ENCODE data around the gene MINDY4. TPM values are rescaled to one million over a fixed set of nuclear protein-coding genes. Genes with fewer than 3 reads are reported as not detected.

Gene MINDY4
- total RNA-seq, 5 donors from 2014 or later (not counting 1 experiment from before 2014, with no cell fraction given) = 0.60 to 1.7 (median 1.2) TPM

DNA sequence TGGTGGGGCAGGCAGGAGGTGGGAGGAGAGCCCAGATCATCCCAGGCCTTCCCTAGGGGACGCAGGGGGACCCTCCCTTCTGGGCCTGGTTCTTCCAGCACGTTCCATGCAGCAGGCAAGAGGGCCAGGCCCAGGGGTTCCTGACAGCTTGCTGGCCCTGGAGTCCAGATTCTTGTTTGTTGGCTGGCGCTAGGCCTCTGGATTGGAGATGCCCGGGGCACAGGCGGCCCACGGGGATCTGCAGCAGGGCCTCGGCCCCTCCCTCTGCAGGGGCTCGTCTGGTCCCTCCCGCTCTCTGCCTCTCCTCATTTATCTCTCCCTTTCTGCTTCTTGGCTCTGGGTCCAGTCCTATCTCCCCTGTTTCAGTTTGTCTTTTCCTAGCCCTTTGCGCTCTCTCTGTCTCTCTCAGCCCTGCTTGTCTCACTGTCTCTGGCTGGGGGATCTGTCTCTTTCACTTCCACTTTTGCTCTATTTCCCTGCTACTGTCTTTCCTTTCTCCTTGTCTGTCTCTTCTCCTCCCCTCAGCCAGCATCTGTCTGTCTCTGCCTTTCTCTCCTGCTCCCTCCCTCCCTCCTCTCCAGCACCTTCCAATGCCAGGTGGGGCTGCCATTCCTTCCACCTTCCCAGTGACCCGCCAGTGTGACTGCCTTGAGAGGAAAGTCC is 139.3 kb downstream of the MINDY4 start:
- no peak overlapping the region for H3K27ac Mint-ChIP-seq

DNA sequence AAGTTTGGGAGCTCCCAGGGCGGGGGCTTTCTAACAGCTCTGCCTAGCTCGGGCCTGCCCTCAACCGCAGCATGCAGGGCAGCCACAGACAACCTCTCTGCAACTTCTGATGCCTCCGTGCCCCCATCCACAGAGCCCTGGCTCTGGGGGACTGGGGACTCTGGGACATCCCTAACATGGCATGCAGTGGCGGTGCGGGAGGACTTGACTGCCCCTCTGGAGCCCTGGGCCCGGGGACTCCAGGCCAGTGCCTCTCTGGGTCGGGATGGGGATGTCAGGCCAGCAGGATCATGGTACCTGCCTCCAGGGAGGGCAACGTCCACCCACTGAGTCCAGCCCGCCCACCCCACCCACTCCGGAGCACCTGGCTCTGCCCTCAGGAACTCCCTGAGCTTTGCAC is 139.9 kb downstream of the MINDY4 start:
- H3K27ac ChIP-seq (ENCODE audit: low read length) = no peak overlapping the region
- DNase-seq (no peak), ATAC-seq (replicated peaks in 1 of 4) (no peak)
- no peaks in the 10 kb centered on the region for H3K36me3 ChIP-seq (ENCODE audit: control insufficient read depth in 2 of 2, extremely low read depth in 1 of 2, insufficient read depth in 1 of 2, low read length in 1 of 2)
- H3K4me3 ChIP-seq (ENCODE audit: control insufficient read depth in 1 of 2, extremely low read depth in 1 of 2, low read length in 1 of 2) = no peak overlapping the region
- H3K4me3 Mint-ChIP-seq = no peak overlapping the region
- H3K27me3 Mint-ChIP-seq = no peaks in the 10 kb centered on the region
- CTCF ChIA-PET = interaction anchor here in 1 of 2 donors (0.6 kb wide), 1 partner anchor 8 kb away, joined by 7 read pairs; no protein-coding TSS in a partner anchor
- POLR2A ChIA-PET = no interaction called here
- H3K9me3 ChIP-seq = no peaks in the 10 kb centered on the region
- no peaks in the 10 kb centered on the region for H3K4me1 Mint-ChIP-seq
- no peaks in the 10 kb centered on the region for H3K36me3 Mint-ChIP-seq
- no peaks in the 10 kb centered on the region for H3K4me1 ChIP-seq (ENCODE audit: control insufficient read depth in 1 of 2, extremely low read depth in 1 of 2, insufficient read depth in 2 of 2, low read length in 2 of 2)
- no peaks in the 10 kb centered on the region for H3K9me3 Mint-ChIP-seq
- peaks cover 0 to 23% of the 10 kb centered on the region in 2 experiments for H3K27me3 ChIP-seq (replicated peaks in 1 of 2; ENCODE audit: control insufficient read depth in 2 of 2, extremely low read depth in 1 of 2, insufficient read depth in 2 of 2, low read length in 1 of 2)
- 77% methylated on average over 8 of the region's 11 CpGs for WGBS (ENCODE audit: insufficient coverage)
- H3K27ac Mint-ChIP-seq = no peak overlapping the region

More for the DNA sequence above, 139.3 kb downstream of the MINDY4 start:
- H3K9me3 ChIP-seq = no peaks in the 10 kb centered on the region
- no peaks in the 10 kb centered on the region for H3K4me1 ChIP-seq (ENCODE audit: control insufficient read depth in 1 of 2, extremely low read depth in 1 of 2, insufficient read depth in 2 of 2, low read length in 2 of 2)
- H3K27me3 ChIP-seq (replicated peaks in 1 of 2; ENCODE audit: control insufficient read depth in 2 of 2, extremely low read depth in 1 of 2, insufficient read depth in 2 of 2, low read length in 1 of 2) = peaks cover 0 to 23% of the 10 kb centered on the region in 2 experiments
- Mint-ChIP-seq H3K36me3 (no peaks in the 10 kb centered on the region), H3K4me1 (no peaks in the 10 kb centered on the region), H3K9me3 (no peaks in the 10 kb centered on the region), H3K4me3 (no peak overlapping the region), H3K27me3 (no peaks in the 10 kb centered on the region)
- ATAC-seq (replicated peaks in 1 of 4) = no peak
- ChIA-PET POLR2A (no interaction called here), CTCF (no interaction called here)
- H3K36me3 ChIP-seq (ENCODE audit: control insufficient read depth in 2 of 2, extremely low read depth in 1 of 2, insufficient read depth in 1 of 2, low read length in 1 of 2) = no peaks in the 10 kb centered on the region
- H3K27ac ChIP-seq (ENCODE audit: low read length) = no peak overlapping the region
- WGBS (ENCODE audit: insufficient coverage) = 78% methylated on average over 10 of the region's 11 CpGs
- no peak for DNase-seq
- H3K4me3 ChIP-seq (ENCODE audit: control insufficient read depth in 1 of 2, extremely low read depth in 1 of 2, low read length in 1 of 2) = no peak overlapping the region

DNA sequence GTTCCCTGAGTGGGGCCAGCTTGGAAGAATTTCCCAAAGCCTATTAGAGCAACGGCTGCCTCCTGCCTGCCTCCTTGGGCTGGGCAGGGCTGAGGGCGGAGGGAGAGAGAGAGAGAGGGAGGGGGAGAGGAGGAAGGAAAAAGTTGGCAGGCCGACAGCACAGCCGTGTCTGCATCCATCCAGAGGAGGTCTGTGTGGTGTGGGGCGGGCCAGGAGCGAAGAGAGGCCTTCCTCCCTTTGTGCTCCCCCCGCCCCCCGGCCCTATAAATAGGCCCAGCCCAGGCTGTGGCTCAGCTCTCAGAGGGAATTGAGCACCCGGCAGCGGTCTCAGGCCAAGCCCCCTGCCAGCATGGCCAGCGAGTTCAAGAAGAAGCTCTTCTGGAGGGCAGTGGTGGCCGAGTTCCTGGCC is 140.3 kb downstream of the MINDY4 start, which contains the start of gene AQP1:
TSS of gene AQP1 (plus strand) at position 293 of the 409 bp plus-strand sequence. CDS start at position 350, 57 bp downstream.
- 19% methylated on average over 12 of the region's 12 CpGs for WGBS (ENCODE audit: insufficient coverage)
- H3K27me3 Mint-ChIP-seq = no peaks in the 10 kb centered on the region
- ChIA-PET CTCF (interaction anchor here in 1 of 2 donors (0.6 kb wide), 2 partner anchors 8 to 61 kb away, joined by 3 to 7 read pairs; no protein-coding TSS in a partner anchor), POLR2A (no interaction called here)
- Histone ChIP-seq H3K36me3 (ENCODE audit: control insufficient read depth in 2 of 2, extremely low read depth in 1 of 2, insufficient read depth in 1 of 2, low read length in 1 of 2) (no peaks in the 10 kb centered on the region), H3K9me3 (no peaks in the 10 kb centered on the region), H3K4me3 (ENCODE audit: control insufficient read depth in 1 of 2, extremely low read depth in 1 of 2, low read length in 1 of 2) (no peak within 1 kb of the TSS), H3K27me3 (replicated peaks in 1 of 2; ENCODE audit: control insufficient read depth in 2 of 2, extremely low read depth in 1 of 2, insufficient read depth in 2 of 2, low read length in 1 of 2) (peaks cover 0 to 23% of the 10 kb centered on the region in 2 experiments), H3K4me1 (ENCODE audit: control insufficient read depth in 1 of 2, extremely low read depth in 1 of 2, insufficient read depth in 2 of 2, low read length in 2 of 2) (no peaks in the 10 kb centered on the region), H3K27ac (ENCODE audit: low read length) (no peak within 1 kb of the TSS)
- no peak within 1 kb of the TSS for H3K27ac Mint-ChIP-seq
- no peaks in the 10 kb centered on the region for H3K4me1 Mint-ChIP-seq
- no peak within 1 kb of the TSS for H3K4me3 Mint-ChIP-seq
- ATAC-seq (replicated peaks in 1 of 4) = no peak
- no peak for DNase-seq
- H3K9me3 Mint-ChIP-seq = no peaks in the 10 kb centered on the region
- no peaks in the 10 kb centered on the region for H3K36me3 Mint-ChIP-seq

DNA sequence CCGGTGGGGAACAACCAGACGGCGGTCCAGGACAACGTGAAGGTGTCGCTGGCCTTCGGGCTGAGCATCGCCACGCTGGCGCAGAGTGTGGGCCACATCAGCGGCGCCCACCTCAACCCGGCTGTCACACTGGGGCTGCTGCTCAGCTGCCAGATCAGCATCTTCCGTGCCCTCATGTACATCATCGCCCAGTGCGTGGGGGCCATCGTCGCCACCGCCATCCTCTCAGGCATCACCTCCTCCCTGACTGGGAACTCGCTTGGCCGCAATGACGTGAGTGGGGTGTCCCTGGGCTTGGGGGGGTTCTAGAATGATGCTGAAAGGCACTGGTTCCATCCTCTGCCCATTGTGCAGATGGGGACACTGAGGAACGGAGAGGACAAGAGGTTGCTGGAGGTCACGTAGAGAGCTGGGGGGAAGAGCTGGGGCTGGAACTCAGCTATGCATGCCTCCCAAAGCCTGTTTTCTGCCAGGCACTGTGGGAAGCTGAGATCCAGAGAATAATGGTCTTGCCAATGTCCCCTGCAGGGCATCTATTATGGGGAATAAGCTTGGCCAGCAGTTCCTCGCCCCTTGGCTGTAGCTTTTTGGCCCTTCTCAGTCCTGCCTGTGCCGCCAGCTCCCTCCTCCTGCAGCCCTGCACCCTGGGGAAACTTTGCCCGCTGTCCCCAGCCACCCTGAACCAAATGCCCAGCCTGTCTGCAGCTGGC is 141.0 kb downstream of the MINDY4 start:
- WGBS (ENCODE audit: insufficient coverage) = 86% methylated on average over 24 of the region's 26 CpGs
- no peaks in the 10 kb centered on the region for H3K4me1 ChIP-seq (ENCODE audit: control insufficient read depth in 1 of 2, extremely low read depth in 1 of 2, insufficient read depth in 2 of 2, low read length in 2 of 2)
- ChIA-PET POLR2A (interaction anchor here in 1 of 2 donors (0.5 kb wide), 1 partner anchor 306 kb away, joined by 3 read pairs; no protein-coding TSS in a partner anchor), CTCF (interaction anchor here in 1 of 2 donors (0.6 kb wide), 1 partner anchor 61 kb away, joined by 3 read pairs; no protein-coding TSS in a partner anchor)
- no peaks in the 10 kb centered on the region for H3K9me3 Mint-ChIP-seq
- H3K4me3 Mint-ChIP-seq = no peak overlapping the region
- no peaks in the 10 kb centered on the region for H3K4me1 Mint-ChIP-seq
- no peak overlapping the region for H3K27ac ChIP-seq (ENCODE audit: low read length)
- no peak overlapping the region for H3K27ac Mint-ChIP-seq
- peaks cover 0 to 20% of the 10 kb centered on the region in 2 experiments for H3K27me3 ChIP-seq (replicated peaks in 1 of 2; ENCODE audit: control insufficient read depth in 2 of 2, extremely low read depth in 1 of 2, insufficient read depth in 2 of 2, low read length in 1 of 2)
- no peaks in the 10 kb centered on the region for H3K9me3 ChIP-seq
- H3K36me3 Mint-ChIP-seq = no peaks in the 10 kb centered on the region
- no peak for ATAC-seq (replicated peaks in 1 of 4)
- H3K4me3 ChIP-seq (ENCODE audit: control insufficient read depth in 1 of 2, extremely low read depth in 1 of 2, low read length in 1 of 2) = no peak overlapping the region
- no peaks in the 10 kb centered on the region for H3K36me3 ChIP-seq (ENCODE audit: control insufficient read depth in 2 of 2, extremely low read depth in 1 of 2, insufficient read depth in 1 of 2, low read length in 1 of 2)
- no peak for DNase-seq
- no peaks in the 10 kb centered on the region for H3K27me3 Mint-ChIP-seq

- Histone ChIP-seq H3K36me3 (ENCODE audit: control insufficient read depth in 2 of 2, extremely low read depth in 1 of 2, insufficient read depth in 1 of 2, low read length in 1 of 2) (no peaks in the 10 kb centered on the region), H3K4me1 (ENCODE audit: control insufficient read depth in 1 of 2, extremely low read depth in 1 of 2, insufficient read depth in 2 of 2, low read length in 2 of 2) (no peaks in the 10 kb centered on the region), H3K27me3 (replicated peaks in 1 of 2; ENCODE audit: control insufficient read depth in 2 of 2, extremely low read depth in 1 of 2, insufficient read depth in 2 of 2, low read length in 1 of 2) (peaks cover 0 to 18% of the 10 kb centered on the region in 2 experiments), H3K9me3 (no peaks in the 10 kb centered on the region), H3K27ac (ENCODE audit: low read length) (no peak overlapping the region), H3K4me3 (ENCODE audit: control insufficient read depth in 1 of 2, extremely low read depth in 1 of 2, low read length in 1 of 2) (no peak overlapping the region)
- no peaks in the 10 kb centered on the region for H3K36me3 Mint-ChIP-seq
- POLR2A ChIA-PET = no interaction called here
- no peak overlapping the region for H3K27ac Mint-ChIP-seq
- no peaks in the 10 kb centered on the region for H3K4me1 Mint-ChIP-seq
- no peaks in the 10 kb centered on the region for H3K27me3 Mint-ChIP-seq
- H3K4me3 Mint-ChIP-seq = no peak overlapping the region
- DNase-seq (no peak), ATAC-seq (replicated peaks in 1 of 4) (no peak)
- CTCF ChIA-PET = no interaction called here
- 95% methylated on average over 2 of the region's 2 CpGs for WGBS (ENCODE audit: insufficient coverage)
- H3K9me3 Mint-ChIP-seq = no peaks in the 10 kb centered on the region
These were observed 141.4 kb downstream of the MINDY4 start for GRCh38 chr7:30912731-30912985.

GRCh38 chr7:30912986-30913811 is 142.0 kb downstream of the MINDY4 start:
- ChIA-PET POLR2A (no interaction called here), CTCF (no interaction called here)
- H3K9me3 Mint-ChIP-seq = no peaks in the 10 kb centered on the region
- no peaks in the 10 kb centered on the region for H3K4me1 Mint-ChIP-seq
- ATAC-seq (replicated peaks in 1 of 4) (no peak), DNase-seq (no peak)
- Histone ChIP-seq H3K27me3 (replicated peaks in 1 of 2; ENCODE audit: control insufficient read depth in 2 of 2, extremely low read depth in 1 of 2, insufficient read depth in 2 of 2, low read length in 1 of 2) (peaks cover 0 to 18% of the 10 kb centered on the region in 2 experiments), H3K36me3 (ENCODE audit: control insufficient read depth in 2 of 2, extremely low read depth in 1 of 2, insufficient read depth in 1 of 2, low read length in 1 of 2) (no peaks in the 10 kb centered on the region), H3K9me3 (no peaks in the 10 kb centered on the region), H3K4me1 (ENCODE audit: control insufficient read depth in 1 of 2, extremely low read depth in 1 of 2, insufficient read depth in 2 of 2, low read length in 2 of 2) (no peaks in the 10 kb centered on the region), H3K27ac (ENCODE audit: low read length) (no peak overlapping the region), H3K4me3 (ENCODE audit: control insufficient read depth in 1 of 2, extremely low read depth in 1 of 2, low read length in 1 of 2) (no peak overlapping the region)
- no peaks in the 10 kb centered on the region for H3K36me3 Mint-ChIP-seq
- WGBS (ENCODE audit: insufficient coverage) = 81% methylated on average over 17 of the region's 17 CpGs
- no peak overlapping the region for H3K4me3 Mint-ChIP-seq
- H3K27me3 Mint-ChIP-seq = no peaks in the 10 kb centered on the region
- H3K27ac Mint-ChIP-seq = no peak overlapping the region

Data from T-cell (primary cell).